Kidney (tissue), 14 donors: ENCODE data around the gene EID1. TPM values are rescaled to one million over a fixed set of nuclear protein-coding genes. Genes with fewer than 3 reads are reported as not detected.
A peak's percentile ranks its signal among the peaks of the same experiment; 100 is the strongest.

Experiments used
- DNase-seq, 5 donors: peaks; one replicate each; pipeline ENCODE4 v3.0.0-alpha.2; 2013 to 2020
- FAIRE-seq: peaks from 2 replicates; lab custom pipeline; 2012; peaks lifted over from hg19 to GRCh38; lab: Jason Lieb, UNC
- H3K27ac ChIP-seq, 2 donors: one replicate each; pipeline ENCODE4 v1.7.0; 2013; ENCODE audit warnings: low read depth in 2 of 2, low read length in 2 of 2, inconsistent platforms in 1 of 2
- H3K27me3 ChIP-seq: one replicate; pipeline ENCODE4 v1.7.1; 2013; ENCODE audit warnings: low read length, inconsistent platforms; ENCODE audit not compliant: control insufficient read depth, insufficient read depth
- H3K36me3 ChIP-seq, 3 donors: one replicate each; pipeline versions ENCODE4 v1.7.0 to v1.7.1; 2013; ENCODE audit warnings: low read length in 3 of 3, control low read depth in 1 of 3, inconsistent platforms in 1 of 3; ENCODE audit not compliant: insufficient read depth in 3 of 3, control insufficient read depth in 2 of 3
- H3K4me1 ChIP-seq, 3 donors: one replicate each; pipeline versions ENCODE4 v1.7.0 to v1.7.1; 2013; ENCODE audit warnings: low read length in 3 of 3, inconsistent platforms in 1 of 3, low read depth in 1 of 3; ENCODE audit not compliant: control insufficient read depth in 2 of 3, insufficient read depth in 2 of 3
- H3K4me3 ChIP-seq, 3 donors: one replicate each; pipeline versions ENCODE4 v1.7.0 to v1.8.1; 2013; ENCODE audit warnings: low read length in 3 of 3, control low read depth in 1 of 3, inconsistent platforms in 1 of 3
- H3K9ac ChIP-seq, 3 donors: one replicate each; pipeline versions ENCODE4 v1.7.0 to v1.7.1; 2013; ENCODE audit warnings: low read length in 3 of 3, control low read depth in 1 of 3, inconsistent platforms in 1 of 3
- H3K9me3 ChIP-seq, 3 donors: one replicate each; pipeline versions ENCODE4 v1.7.0 to v1.7.1; 2013; ENCODE audit warnings: low read length in 3 of 3, control low read depth in 1 of 3, inconsistent platforms in 1 of 3; ENCODE audit not compliant: control insufficient read depth in 2 of 3, insufficient read depth in 1 of 3
- intact Hi-C: fragments of 100-400 bp; cut with DNase I; formaldehyde crosslinking; loops from one replicate; pipeline ENCODE4 v1.11.1; 2022
- polyA plus RNA-seq: library from polyadenylated mRNA; stranded (reverse); fragments of 350-450 nt; fragmentation: Illumina TruSeq; extraction: RNeasy Lipid Tissue Mini Kit (QIAGEN cat#74804); gene quantifications from one replicate; pipeline ENCODE4 v1.2.3, GENCODE V29; 2014; ENCODE audit warnings: low read depth, low replicate concordance; ENCODE audit not compliant: insufficient read depth
- total RNA-seq: library from RNA; stranded (reverse); fragmentation: NEBNext Ultra II Directional; extraction: Animal tissue kit (Norgen Biotek cat#: 25700); gene quantifications from one replicate; pipeline ENCODE4 v1.2.1, GENCODE V29; 2021
- TF ChIP-seq, protein P1 (sequence below): IDR thresholded peaks from 3 replicates; pipeline ENCODE4 v1.5.1; 2012; ENCODE audit warnings: mild to moderate bottlenecking, moderate library complexity, borderline replicate concordance; ENCODE audit not compliant: insufficient read depth; ENCODE audit errors: extremely low read depth
- donor health status: control.
- donor health status: control.
- donor health status: control.
- donor health status: control.
- donor health status: control.
- donor health status: DM: yes; HTN: yes; CAD: no.
- donor health status: Normal renal cell carcinoma (clear cell type).

Gene EID1
- total and polyA plus RNA-seq, 2 donors from 2014 or later, result 119 to 123 TPM

DNA sequence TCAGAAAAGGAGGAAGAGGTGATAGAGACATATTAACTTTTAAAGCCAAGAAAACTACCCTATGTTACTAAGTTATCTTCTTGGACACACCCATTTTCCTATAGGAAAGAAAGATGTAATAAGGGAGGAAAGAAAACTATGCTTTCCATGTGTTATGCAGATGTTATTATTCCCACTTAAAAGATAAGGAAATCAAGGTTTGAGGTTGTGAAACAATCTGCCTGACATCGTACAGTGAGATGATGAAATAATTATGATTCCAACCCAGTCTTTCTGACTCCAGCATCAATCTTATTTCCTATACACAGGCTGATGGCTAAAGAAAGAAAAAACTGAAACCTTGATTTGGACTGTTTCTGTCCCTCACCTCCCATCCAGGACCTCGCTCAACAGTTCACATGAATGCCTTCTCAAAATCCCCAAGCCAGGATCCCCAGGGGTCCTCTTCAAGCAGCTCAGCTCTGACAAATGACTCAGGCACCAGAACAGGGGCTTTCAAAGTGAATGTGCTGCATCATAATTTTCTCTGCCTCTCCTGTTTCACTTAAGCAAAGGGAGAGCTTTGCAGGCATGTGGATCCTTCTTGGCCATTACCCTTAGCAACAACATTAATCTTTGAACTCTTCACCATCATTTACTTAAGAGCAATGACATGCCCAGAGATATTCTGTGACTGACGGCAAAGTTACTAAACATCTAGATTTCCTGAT lies 12.4 kb upstream of the EID1 start:
- no peak overlapping the region for H3K27ac ChIP-seq
- intact Hi-C loops, result no loop called here
- H3K9ac ChIP-seq, result no peak overlapping the region
- no peaks in the 10 kb centered on the region for H3K36me3 ChIP-seq
- FAIRE-seq, result no peak
- H3K4me1 ChIP-seq, result no peaks in the 10 kb centered on the region
- H3K27me3 ChIP-seq, result no peaks in the 10 kb centered on the region
- no peak overlapping the region for H3K4me3 ChIP-seq
- TF ChIP-seq, protein P1, sequence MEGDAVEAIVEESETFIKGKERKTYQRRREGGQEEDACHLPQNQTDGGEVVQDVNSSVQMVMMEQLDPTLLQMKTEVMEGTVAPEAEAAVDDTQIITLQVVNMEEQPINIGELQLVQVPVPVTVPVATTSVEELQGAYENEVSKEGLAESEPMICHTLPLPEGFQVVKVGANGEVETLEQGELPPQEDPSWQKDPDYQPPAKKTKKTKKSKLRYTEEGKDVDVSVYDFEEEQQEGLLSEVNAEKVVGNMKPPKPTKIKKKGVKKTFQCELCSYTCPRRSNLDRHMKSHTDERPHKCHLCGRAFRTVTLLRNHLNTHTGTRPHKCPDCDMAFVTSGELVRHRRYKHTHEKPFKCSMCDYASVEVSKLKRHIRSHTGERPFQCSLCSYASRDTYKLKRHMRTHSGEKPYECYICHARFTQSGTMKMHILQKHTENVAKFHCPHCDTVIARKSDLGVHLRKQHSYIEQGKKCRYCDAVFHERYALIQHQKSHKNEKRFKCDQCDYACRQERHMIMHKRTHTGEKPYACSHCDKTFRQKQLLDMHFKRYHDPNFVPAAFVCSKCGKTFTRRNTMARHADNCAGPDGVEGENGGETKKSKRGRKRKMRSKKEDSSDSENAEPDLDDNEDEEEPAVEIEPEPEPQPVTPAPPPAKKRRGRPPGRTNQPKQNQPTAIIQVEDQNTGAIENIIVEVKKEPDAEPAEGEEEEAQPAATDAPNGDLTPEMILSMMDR, result no peak
- DNase-seq, result peak in 2 of 5 donors; percentile 30 to 38
- no peaks in the 10 kb centered on the region for H3K9me3 ChIP-seq

DNA sequence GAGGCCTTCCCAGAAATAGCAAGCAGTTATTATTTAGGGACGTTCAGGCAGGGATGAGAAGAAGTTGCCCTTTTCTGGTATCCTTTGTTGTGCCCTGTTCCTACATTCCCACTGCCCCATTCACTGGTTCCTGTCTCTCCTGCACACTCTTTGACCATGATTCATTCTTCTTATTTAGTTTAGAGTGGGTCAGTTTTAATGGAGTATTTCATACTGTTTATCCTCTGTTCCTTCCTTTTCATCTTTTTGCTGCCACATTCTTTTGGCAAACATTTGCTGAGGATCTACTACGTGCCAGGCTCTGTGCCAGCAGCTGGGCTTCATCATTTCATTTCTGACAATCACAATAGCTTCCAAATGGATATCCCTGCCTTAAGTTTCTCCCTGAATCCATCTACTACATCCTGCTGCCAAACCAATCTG lies 11.8 kb upstream of the EID1 start:
- Histone ChIP-seq H3K27me3 (no peaks in the 10 kb centered on the region), H3K4me1 (no peaks in the 10 kb centered on the region), H3K9ac (no peak overlapping the region), H3K36me3 (no peaks in the 10 kb centered on the region), H3K9me3 (no peaks in the 10 kb centered on the region), H3K4me3 (no peak overlapping the region), H3K27ac (no peak overlapping the region)
- intact Hi-C loops, result no loop called here
- DNase-seq (no peak), FAIRE-seq (no peak)
- TF ChIP-seq, protein P1, result no peak

DNA sequence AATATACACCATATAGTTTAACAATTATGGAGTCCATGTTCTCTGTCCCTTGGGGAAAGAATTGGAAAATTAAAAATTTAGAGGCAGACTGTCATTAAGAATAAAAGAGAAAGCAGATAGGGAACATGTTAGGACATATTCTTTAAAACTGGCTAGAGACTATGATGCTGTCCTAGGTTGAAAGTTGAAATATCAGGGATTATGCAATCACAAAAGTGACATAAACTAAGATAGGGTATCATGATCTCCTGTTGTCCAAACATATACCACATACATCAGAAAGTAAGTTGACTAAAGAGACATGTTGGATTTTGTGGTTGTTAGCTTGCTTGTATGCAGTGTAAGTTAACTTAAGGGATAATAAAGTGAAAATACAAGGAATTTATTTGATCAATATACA lies 9.9 kb upstream of the EID1 start:
- no peaks in the 10 kb centered on the region for H3K9me3 ChIP-seq
- H3K9ac ChIP-seq, result no peak overlapping the region
- H3K27me3 ChIP-seq, result no peaks in the 10 kb centered on the region
- no peaks in the 10 kb centered on the region for H3K36me3 ChIP-seq
- H3K4me1 ChIP-seq, result no peaks in the 10 kb centered on the region
- H3K4me3 ChIP-seq, result no peak overlapping the region
- DNase-seq (no peak), FAIRE-seq (no peak)
- intact Hi-C loops, result no loop called here
- TF ChIP-seq, protein P1, result no peak
- no peak overlapping the region for H3K27ac ChIP-seq
